K562 (cell line): ENCODE measurements around the gene PHLDA3.

Experiments
- CHD1 ChIP-seq: fragments of 200-600 bp; sonication (generic); IDR thresholded peaks from one replicate; pipeline ENCODE4 v1.6.1; 2012; ENCODE audit warnings: mild to moderate bottlenecking, moderate library complexity, low read length, inconsistent platforms
- CTCF ChIP-seq, 3 experiments: IDR thresholded peaks in 2 of 3; conservative IDR thresholded peaks in 1 of 3; 2 replicates each; pipeline ENCODE4 v1.5.1; 2011 to 2012; ENCODE audit warnings: low read length in 3 of 3, mild to moderate bottlenecking in 3 of 3, control low read depth in 2 of 3, improper control_type of control experiment in 1 of 3, inconsistent platforms in 1 of 3, low read depth in 1 of 3, mixed read lengths in 1 of 3, moderate library complexity in 1 of 3; ENCODE audit not compliant: insufficient read depth in 2 of 3
- DLX4 ChIP-seq: fragments of 250-450 bp; sonication (Bioruptor Pico); IDR thresholded peaks from 2 replicates; pipeline ENCODE4 v1.6.1; 2021; ENCODE audit warnings: mild to moderate bottlenecking
- EP300 ChIP-seq: IDR thresholded peaks from 2 replicates; pipeline ENCODE4 v1.6.1; 2012; ENCODE audit warnings: low read length, improper control_type of control experiment
- EZH2 ChIP-seq: IDR thresholded peaks from 2 replicates; pipeline ENCODE4 v1.6.1; 2012; ENCODE audit warnings: low read depth, mild to moderate bottlenecking, inconsistent platforms, low read length, borderline replicate concordance
- HIVEP1 ChIP-seq: fragments of 250-450 bp; sonication (Bioruptor Pico); IDR thresholded peaks from 2 replicates; pipeline ENCODE4 v1.4.0; 2020; ENCODE audit warnings: mild to moderate bottlenecking
- MYC ChIP-seq, 2 experiments: fragments of 250-450 bp in 1 of 2; sonication (Bioruptor Pico) in 1 of 2; IDR thresholded peaks; 2 replicates each; pipeline versions ENCODE4 v1.5.1 to v1.6.1; 2012 to 2021; ENCODE audit warnings: low read depth in 2 of 2, borderline replicate concordance in 1 of 2, improper control_type of control experiment in 1 of 2, low read length in 1 of 2, mild to moderate bottlenecking in 1 of 2, moderate library complexity in 1 of 2
- POLR2A ChIP-seq: fragments of 450-650 bp; conservative IDR thresholded peaks from 2 replicates; pipeline ENCODE4 v1.6.1; 2016
- POLR2G ChIP-seq: fragments of 200-400 bp; formaldehyde crosslinking; IDR thresholded peaks from 2 replicates; pipeline ENCODE4 v1.6.1; 2017; ENCODE audit warnings: low read depth, mild to moderate bottlenecking, antibody characterized with exemption, low read length, moderate library complexity
- ZNF316 ChIP-seq: fragments of 450-650 bp; IDR thresholded peaks from 2 replicates; pipeline ENCODE4 v1.6.1; 2016
- TF ChIP-seq, protein P1 (sequence below): IDR thresholded peaks from 2 replicates; pipeline ENCODE4 v1.6.1; 2016; ENCODE audit warnings: missing genetic modification characterization, missing compliant biosample characterization

- no peak for TF ChIP-seq CTCF (IDR thresholded peaks at IDR 0.05 in 2 of 3, conservative IDR thresholded peaks at IDR 0.05 in 1 of 3; ENCODE audit: insufficient read depth in 2 of 3, low read depth in 1 of 3, low read length in 3 of 3)
- no peak for TF ChIP-seq ZNF316
- no peak for TF ChIP-seq EZH2
- TF ChIP-seq, protein P1, sequence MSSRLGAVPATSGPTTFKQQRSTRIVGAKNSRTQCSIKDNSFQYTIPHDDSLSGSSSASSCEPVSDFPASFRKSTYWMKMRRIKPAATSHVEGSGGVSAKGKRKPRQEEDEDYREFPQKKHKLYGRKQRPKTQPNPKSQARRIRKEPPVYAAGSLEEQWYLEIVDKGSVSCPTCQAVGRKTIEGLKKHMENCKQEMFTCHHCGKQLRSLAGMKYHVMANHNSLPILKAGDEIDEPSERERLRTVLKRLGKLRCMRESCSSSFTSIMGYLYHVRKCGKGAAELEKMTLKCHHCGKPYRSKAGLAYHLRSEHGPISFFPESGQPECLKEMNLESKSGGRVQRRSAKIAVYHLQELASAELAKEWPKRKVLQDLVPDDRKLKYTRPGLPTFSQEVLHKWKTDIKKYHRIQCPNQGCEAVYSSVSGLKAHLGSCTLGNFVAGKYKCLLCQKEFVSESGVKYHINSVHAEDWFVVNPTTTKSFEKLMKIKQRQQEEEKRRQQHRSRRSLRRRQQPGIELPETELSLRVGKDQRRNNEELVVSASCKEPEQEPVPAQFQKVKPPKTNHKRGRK (tag), result no peak
- no peak for TF ChIP-seq POLR2A
- TF ChIP-seq POLR2G, result no peak
- TF ChIP-seq HIVEP1 (CRISPR knock-in tag), result no peak
- no peak for TF ChIP-seq CHD1
- TF ChIP-seq MYC (IDR thresholded peaks at IDR 0.05; ENCODE audit: low read depth, low read length), result no peak
- TF ChIP-seq MYC (CRISPR knock-in tag; IDR thresholded peaks at IDR 0.05; ENCODE audit: borderline replicate concordance, low read depth), result no peak
- no peak for TF ChIP-seq EP300
- no peak for TF ChIP-seq DLX4 (CRISPR knock-in tag)
These were observed 41.7 kb upstream of the PHLDA3 start for GRCh38 chr1:201510734-201511133.
